Measurements from ENCODE around the gene PIAS4.

Gene PIAS4

GRCh38 chr19:4080473-4080872 is 72.9 kb downstream of the PIAS4 start:
- no peak for FAIRE-seq

DNA sequence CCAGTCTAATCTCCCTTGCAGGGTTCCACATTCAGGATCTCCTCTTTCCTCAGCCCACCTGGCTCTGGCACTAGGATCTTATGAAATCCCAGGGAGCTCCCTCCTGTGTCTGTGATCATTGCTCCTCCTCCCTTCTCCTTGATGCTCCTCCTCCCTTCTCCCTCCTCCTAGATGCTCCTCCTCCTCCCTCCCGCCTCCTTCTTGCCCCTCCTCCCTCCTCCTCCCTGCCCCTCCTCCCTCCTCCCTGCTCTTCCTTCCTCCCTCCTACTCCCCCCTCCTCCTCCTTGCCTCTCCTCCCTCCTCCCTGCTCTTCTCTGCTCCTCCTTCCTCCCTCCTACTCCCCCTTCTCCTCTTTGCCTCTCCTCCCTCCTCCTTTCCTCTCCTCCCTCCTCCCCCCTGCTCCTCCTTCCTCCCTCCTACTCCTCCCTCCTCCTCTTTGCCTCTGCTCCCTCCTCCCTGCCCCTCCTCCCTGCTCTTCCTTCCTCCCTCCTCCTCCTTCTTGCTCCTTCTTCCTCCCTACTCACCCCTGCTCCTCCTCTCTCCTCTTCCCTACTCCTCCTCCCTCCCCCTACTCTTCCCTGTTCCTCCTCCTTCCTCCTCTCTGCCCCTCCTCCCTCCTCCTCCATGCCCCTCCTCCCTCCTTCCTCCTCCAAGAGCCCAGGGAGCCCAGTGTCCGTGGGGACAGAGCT is 74.0 kb downstream of the PIAS4 start:
- no peak for FAIRE-seq

DNA sequence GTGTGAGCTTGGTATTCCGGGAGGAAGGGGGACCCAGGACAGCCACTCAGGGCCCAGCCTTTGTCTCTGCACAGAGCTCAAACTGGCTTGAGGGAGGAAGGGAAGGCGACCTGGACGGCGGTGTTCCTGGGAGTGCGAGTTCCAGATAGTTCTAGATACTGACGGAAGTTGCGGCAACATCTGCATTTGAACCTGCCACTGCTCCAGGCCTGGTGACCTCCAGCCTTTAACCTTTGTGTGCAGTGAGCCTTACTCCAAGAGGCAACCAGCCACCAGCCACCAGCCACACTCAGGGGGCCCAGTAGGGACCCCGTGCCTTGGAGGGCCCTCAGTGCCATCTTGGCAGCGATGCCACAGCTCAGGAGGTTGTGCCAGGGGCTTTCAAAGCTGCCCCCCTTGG is 74.6 kb downstream of the PIAS4 start:
- no peak for FAIRE-seq

- FAIRE-seq, result no peak
Observed at GRCh38 chr19:4083677-4084546, 76.4 kb downstream of the PIAS4 start.

GRCh38 chr19:4084547-4084877 is 77.0 kb downstream of the PIAS4 start:
- FAIRE-seq, result no peak

- FAIRE-seq, result no peak
Observed at GRCh38 chr19:4086411-4086867, 78.9 kb downstream of the PIAS4 start.

DNA sequence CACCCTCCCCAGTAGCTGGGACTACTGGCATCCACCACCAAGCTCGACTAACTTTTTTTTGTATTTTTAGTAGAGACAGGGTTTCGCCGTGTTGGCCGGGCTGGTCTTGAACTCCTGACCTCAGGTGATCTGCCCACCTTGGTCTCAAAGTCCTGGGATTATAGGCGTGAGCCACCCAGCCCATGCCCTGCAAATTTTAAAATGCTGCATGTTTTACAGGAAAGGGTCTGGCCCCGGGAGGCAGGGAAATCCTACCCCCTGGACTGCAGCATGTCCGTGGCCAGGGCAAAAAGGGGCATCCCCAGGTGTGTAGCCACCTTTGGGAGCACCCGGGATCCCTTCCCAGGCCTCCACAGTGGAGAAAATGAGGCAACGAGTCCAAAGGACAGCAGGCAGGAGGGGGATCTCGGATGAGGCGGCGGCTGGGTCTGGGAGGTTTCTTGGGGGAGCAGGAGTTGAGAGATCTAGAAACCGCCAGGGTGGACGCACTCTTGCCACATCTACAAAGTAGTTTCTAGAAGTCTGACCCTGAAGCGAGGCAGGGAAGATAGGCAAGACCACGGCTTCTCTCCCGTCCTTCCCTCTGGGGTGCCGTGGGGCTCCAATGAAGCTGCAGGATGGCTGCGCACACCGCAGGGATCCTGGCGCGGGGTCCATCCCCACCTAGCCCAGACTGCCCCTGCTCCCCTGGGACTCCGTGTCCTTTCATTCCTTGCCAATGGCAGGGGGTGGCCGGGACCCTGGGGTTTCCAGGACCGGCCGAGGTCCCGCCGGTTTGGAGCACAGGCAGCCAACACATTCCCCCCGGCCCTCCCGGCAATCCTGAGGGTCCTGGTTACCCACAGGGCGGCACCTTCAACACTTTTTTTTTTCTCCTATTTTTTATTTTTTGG is 80.5 kb downstream of the PIAS4 start:
- FAIRE-seq, result no peak

DNA sequence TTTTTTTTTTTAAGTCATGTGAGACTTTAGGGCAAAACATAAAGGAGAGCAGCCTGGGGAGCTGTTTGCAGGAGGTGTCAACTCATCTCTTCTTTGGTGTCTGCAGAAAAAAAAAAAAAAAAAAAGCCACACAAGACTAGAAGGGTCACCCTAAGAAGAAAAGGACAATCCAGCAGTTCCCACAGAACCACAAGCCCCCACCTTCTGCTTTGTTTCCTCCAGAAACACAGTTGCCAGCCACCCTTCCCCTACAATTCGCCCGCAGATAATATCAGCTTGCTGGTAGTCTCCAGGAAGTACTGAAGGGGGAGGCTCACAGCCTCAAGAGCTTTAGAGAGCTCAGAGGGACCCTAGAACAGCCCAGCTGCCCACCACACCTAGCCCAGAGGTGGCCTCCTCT is 81.4 kb downstream of the PIAS4 start:
- FAIRE-seq, result no peak
